EH (cell line): ENCODE measurements around the gene MMP17.
A peak's percentile ranks its signal among the peaks of the same experiment; 100 is the strongest.

Source experiments
- DNase-seq: peaks from one replicate; pipeline ENCODE4 v3.0.0-alpha.2; 2015; ENCODE audit warnings: low read depth

Gene MMP17

DNA sequence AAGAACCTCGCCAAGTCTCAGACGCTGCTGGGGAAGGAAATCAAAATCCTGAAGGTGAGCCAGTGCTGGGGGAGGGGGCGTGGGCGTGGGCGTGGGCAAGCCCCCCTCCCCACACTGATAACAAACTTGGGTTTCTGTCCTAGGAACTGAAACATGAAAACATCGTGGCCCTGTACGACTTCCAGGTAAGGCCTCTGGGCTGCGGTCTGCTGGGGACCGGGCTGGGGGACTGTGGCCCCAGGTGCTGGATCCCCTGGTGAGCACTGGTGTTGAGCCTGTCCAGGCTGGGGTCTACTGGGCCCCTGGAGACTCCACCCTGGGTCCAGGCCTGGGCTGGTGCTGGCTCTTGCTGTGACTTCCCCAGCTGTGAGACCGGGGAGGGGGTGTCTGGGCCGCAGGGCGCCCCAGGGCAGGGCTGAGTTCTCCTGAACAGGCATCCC lies 67.5 kb downstream of the MMP17 start:
- DNase-seq: no peak

- peak; percentile 95 for DNase-seq
Observed at GRCh38 chr12:131896080-131896810, 68.1 kb downstream of the MMP17 start.

DNA sequence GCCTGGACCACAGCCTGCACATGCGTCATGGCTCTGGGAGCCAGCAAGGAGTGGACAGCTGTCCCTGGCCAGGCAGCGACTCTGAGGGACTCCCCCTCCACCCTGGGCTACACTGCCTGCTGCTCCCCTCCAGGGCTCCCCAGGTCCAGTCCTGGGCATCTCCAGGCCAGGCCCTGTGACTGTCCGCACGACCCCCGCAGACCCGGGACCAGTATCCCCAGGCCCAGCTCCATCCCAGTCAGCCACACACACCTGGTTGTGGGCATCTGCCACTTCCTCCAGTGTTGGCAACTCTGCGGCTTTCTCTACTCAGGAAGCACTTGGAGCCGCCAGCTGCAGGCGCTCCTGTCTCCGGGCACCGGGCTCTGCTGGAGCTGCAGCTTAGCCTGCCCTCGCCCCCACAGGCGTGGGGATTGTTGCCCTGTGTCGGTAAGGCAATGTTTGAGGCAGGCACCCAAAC lies 68.6 kb downstream of the MMP17 start:
- DNase-seq: no peak

GRCh38 chr12:131897276-131897675 lies 69.1 kb downstream of the MMP17 start:
- DNase-seq: no peak

DNA sequence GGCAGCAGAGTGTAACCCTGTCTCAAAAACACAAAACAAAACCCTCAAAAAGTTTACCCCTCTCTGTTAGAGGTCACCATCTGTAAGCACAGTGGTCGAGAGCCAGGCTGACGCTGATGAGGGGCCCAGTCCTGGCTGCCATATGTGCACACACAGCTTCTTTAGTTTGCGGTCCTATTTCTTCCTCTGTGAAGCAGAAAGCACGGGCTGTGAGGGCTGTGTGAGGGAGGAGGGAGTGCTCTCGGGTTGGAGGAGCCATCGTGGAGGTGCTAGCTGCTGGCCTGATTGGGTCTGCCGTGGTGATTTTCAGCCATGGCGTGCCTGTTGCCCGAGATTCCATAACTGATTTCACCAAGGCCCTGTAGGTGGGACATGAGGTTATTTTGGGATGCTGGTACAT lies 69.7 kb downstream of the MMP17 start:
- DNase-seq: no peak

DNA sequence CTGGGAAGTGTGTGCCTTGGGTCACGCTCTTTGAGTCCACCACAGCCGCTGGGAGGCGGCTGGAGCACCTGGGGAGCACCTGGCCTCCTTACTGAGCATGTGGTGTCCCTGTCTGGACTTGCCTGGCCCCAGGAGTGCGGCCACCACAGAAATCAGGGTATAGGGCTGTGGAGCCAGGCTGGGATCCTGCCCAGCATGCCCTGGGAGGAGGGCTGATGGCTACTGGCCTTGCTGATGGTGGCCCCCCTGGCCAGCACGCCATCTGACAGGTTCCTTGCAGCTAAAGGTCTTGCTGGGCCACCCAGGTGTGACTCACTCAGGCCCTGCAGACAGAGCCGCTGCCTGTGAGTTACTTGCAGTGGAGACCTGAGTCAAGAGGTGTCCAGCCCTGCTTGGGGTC lies 72.2 kb downstream of the MMP17 start:
- no peak for DNase-seq
